Stimulated activated CD8-positive, alpha-beta memory T cell treated with anti-CD3 and anti-CD28 coated beads, Interleukin-2, amount 100 ng/mL, for 48 hours (primary cell): Measurements from ENCODE around the gene SMG5.
A peak's percentile ranks its signal among the peaks of the same experiment; 100 is the strongest.

Source experiments
- DNase-seq, 2 donors: peaks; one replicate each; pipeline ENCODE4 v3.0.0-alpha.2; 2020; ENCODE audit warnings: low read depth in 2 of 2

The SMG5 gene

GRCh38 chr1:156281281-156281680 is 1.3 kb downstream of the SMG5 start:
- peak; percentile 37 to 47 for DNase-seq

GRCh38 chr1:156279837-156280236 is 2.8 kb downstream of the SMG5 start:
- no peak for DNase-seq

GRCh38 chr1:156276966-156277381 is 5.7 kb downstream of the SMG5 start:
- no peak for DNase-seq

- DNase-seq = no peak
Observed at GRCh38 chr1:156276532-156276931, 6.1 kb downstream of the SMG5 start.

GRCh38 chr1:156270314-156270713 is 12.3 kb downstream of the SMG5 start:
- no peak for DNase-seq

GRCh38 chr1:156268336-156268735 is 14.3 kb downstream of the SMG5 start:
- DNase-seq = no peak

GRCh38 chr1:156266051-156266450 is 16.6 kb downstream of the SMG5 start:
- no peak for DNase-seq

GRCh38 chr1:156263288-156263655 is 19.4 kb downstream of the SMG5 start:
- DNase-seq = no peak

- DNase-seq = no peak
Observed at GRCh38 chr1:156262461-156263287, 20.0 kb downstream of the SMG5 start.

GRCh38 chr1:156260896-156261295 is 21.7 kb downstream of the SMG5 start:
- no peak for DNase-seq

- DNase-seq = no peak
Observed at GRCh38 chr1:156259805-156260204, 22.8 kb downstream of the SMG5 start.

- DNase-seq = no peak
Observed at GRCh38 chr1:156258859-156259258, 23.8 kb downstream of the SMG5 start.

GRCh38 chr1:156257711-156258110 is 24.9 kb downstream of the SMG5 start:
- no peak for DNase-seq

GRCh38 chr1:156253634-156254033 is 29.0 kb downstream of the SMG5 start:
- DNase-seq = no peak

GRCh38 chr1:156251527-156251926 is 31.1 kb downstream of the SMG5 start:
- no peak for DNase-seq

GRCh38 chr1:156249593-156249992 is 33.0 kb downstream of the SMG5 start:
- no peak for DNase-seq

GRCh38 chr1:156248323-156248683 is 34.3 kb downstream of the SMG5 start:
- DNase-seq = no peak

- DNase-seq = no peak
Observed at GRCh38 chr1:156247460-156248322, 34.9 kb downstream of the SMG5 start, which contains the start of gene PAQR6. PAQR6 (minus strand) TSS chr1:156248056; CDS start chr1:156246731, 1,325 bp downstream.

- DNase-seq = no peak
Observed at GRCh38 chr1:156246781-156247459, 35.7 kb downstream of the SMG5 start.

GRCh38 chr1:156246241-156246780 is 36.3 kb downstream of the SMG5 start:
- no peak for DNase-seq

- no peak for DNase-seq
Observed at GRCh38 chr1:156245451-156246232, 37.0 kb downstream of the SMG5 start.
